Esophagus muscularis mucosa (tissue), 4 donors: ENCODE data around the gene DOC2A. TPM values are rescaled to one million over a fixed set of nuclear protein-coding genes. Genes with fewer than 3 reads are reported as not detected.
"Not testable (repeated sequence)": the region's sequence is repeated elsewhere in the genome, so short reads cannot be mapped to it uniquely, and the experiment has no call there.

Experiments used
- DNase-seq: peaks from one replicate; pipeline ENCODE4 v3.0.0-alpha.2; 2017; ENCODE audit errors: extremely low spot score
- H3K27ac ChIP-seq, 4 donors: fragments of 200-600 bp; sonication (generic); replicated peaks in 1 of 4; 1 replicate in 3 of 4; 2 replicates in 1 of 4; pipeline ENCODE4 v1.5.1; 2016 to 2019; ENCODE audit warnings: mild to moderate bottlenecking in 1 of 4
- H3K27me3 ChIP-seq, 4 donors: fragments of 200-600 bp; sonication (generic); one replicate each; pipeline versions ENCODE4 v1.5.1 to v1.6.0; 2016 to 2019
- H3K36me3 ChIP-seq, 4 donors: fragments of 200-600 bp; sonication (generic); one replicate each; pipeline ENCODE4 v1.5.1; 2016 to 2019
- H3K4me1 ChIP-seq, 4 donors: fragments of 200-600 bp; sonication (generic); one replicate each; pipeline ENCODE4 v1.5.1; 2016 to 2019
- H3K4me3 ChIP-seq, 4 donors: fragments of 200-600 bp; sonication (generic); 1 replicate in 2 of 4; 2 replicates in 2 of 4; pipeline ENCODE4 v1.5.1; 2016 to 2019; ENCODE audit warnings: mild to moderate bottlenecking in 4 of 4, moderate library complexity in 1 of 4
- H3K9me3 ChIP-seq, 4 donors: fragments of 200-600 bp; sonication (generic); 1 replicate in 3 of 4; 2 replicates in 1 of 4; pipeline ENCODE4 v1.5.1; 2016 to 2019
- CTCF ChIP-seq, 3 experiments: fragments of 200-600 bp in 2 of 3; fragments of 450-650 bp in 1 of 3; sonication (generic) in 2 of 3; IDR thresholded peaks; one replicate each; pipeline ENCODE4 v1.5.1; 2017 to 2019; ENCODE audit warnings: antibody characterized with exemption in 3 of 3, mild to moderate bottlenecking in 2 of 3, moderate library complexity in 1 of 3
- EP300 ChIP-seq: sonication (generic); formaldehyde crosslinking; IDR thresholded peaks from one replicate; pipeline ENCODE4 v1.6.1; 2017; ENCODE audit warnings: antibody characterized with exemption
- POLR2A ChIP-seq: fragments of 450-650 bp; IDR thresholded peaks from one replicate; pipeline ENCODE4 v1.6.1; 2017; ENCODE audit warnings: antibody characterized with exemption, moderate library complexity, mild to moderate bottlenecking, low read depth
- POLR2AphosphoS5 ChIP-seq, 2 donors: sonication (generic); formaldehyde crosslinking; IDR thresholded peaks; one replicate each; pipeline ENCODE4 v1.6.1; 2017; ENCODE audit warnings: antibody characterized with exemption in 2 of 2
- WGBS: methylation state at CpG from one replicate; pipeline ENCODE4 v1.1.5; 2018; 5-methylcytosine and 5-hydroxymethylcytosine counted together
- intact Hi-C: fragments of 100-400 bp; cut with DNase I; formaldehyde crosslinking; loops from one replicate; pipeline ENCODE4 v1.15.1; 2023
- total RNA-seq, 4 donors: library from RNA; depleted of rRNA; stranded (reverse); fragments of >200 nt; gene quantifications; one replicate each; pipeline versions ENCODE4 v1.1.0 to v1.2.1, GENCODE V29; 2016

Gene DOC2A
- total RNA-seq, 4 donors from 2014 or later: 0.50 to 0.83 TPM; not detected in 2

- H3K9me3 ChIP-seq: no peaks in the 10 kb centered on the region
- whole genome bisulfite sequencing: 81% methylated on average over 9 of the region's 11 CpGs
- peaks cover 6 to 14% (median 13%) of the 10 kb centered on the region in 4 donors for H3K4me1 ChIP-seq
- intact Hi-C loops: no loop called here
- peaks cover 0 to 38% (median 0%) of the 10 kb centered on the region in 4 donors for H3K27me3 ChIP-seq
- TF ChIP-seq POLR2AphosphoS5 (IDR thresholded peaks at IDR 0.05) (no peak), POLR2A (no peak), CTCF (IDR thresholded peaks at IDR 0.05) (no peak), EP300 (no peak)
- H3K27ac ChIP-seq: no peak overlapping the region
- H3K4me3 ChIP-seq: no peak overlapping the region
- no peaks in the 10 kb centered on the region for H3K36me3 ChIP-seq
- DNase-seq: no peak
Measured at GRCh38 chr16:30023586-30023985, 12.8 kb upstream of the DOC2A start.

- no peak for DNase-seq
- no peak within 1 kb of the TSS for H3K27ac ChIP-seq
- peaks cover 0 to 31% (median 0%) of the 10 kb centered on the region in 4 donors for H3K27me3 ChIP-seq
- TF ChIP-seq POLR2A (no peak), POLR2AphosphoS5 (IDR thresholded peaks at IDR 0.05) (no peak), EP300 (no peak), CTCF (IDR thresholded peaks at IDR 0.05) (no peak)
- H3K4me3 ChIP-seq: no peak within 1 kb of the TSS
- intact Hi-C loops: no loop called here
- H3K4me1 ChIP-seq: peaks cover 6 to 14% (median 13%) of the 10 kb centered on the region in 4 donors
- H3K9me3 ChIP-seq: no peaks in the 10 kb centered on the region
- no peaks in the 10 kb centered on the region for H3K36me3 ChIP-seq
- 83% methylated on average over 6 of the region's 6 CpGs for WGBS
Measured at GRCh38 chr16:30022887-30023286, 12.1 kb upstream of the DOC2A start, which contains the start of gene C16orf92. C16orf92 (plus strand) TSS chr16:30023198; CDS start chr16:30023341, 143 bp downstream.

GRCh38 chr16:30018731-30019158 lies 7.9 kb upstream of the DOC2A start:
- Histone ChIP-seq H3K27ac (no peak overlapping the region), H3K4me1 (peaks cover 6 to 14% (median 13%) of the 10 kb centered on the region in 4 donors), H3K4me3 (no peak overlapping the region), H3K9me3 (no peaks in the 10 kb centered on the region), H3K27me3 (no peaks in the 10 kb centered on the region), H3K36me3 (no peaks in the 10 kb centered on the region)
- TF ChIP-seq CTCF (IDR thresholded peaks at IDR 0.05) (no peak), POLR2A (no peak), EP300 (no peak), POLR2AphosphoS5 (IDR thresholded peaks at IDR 0.05) (no peak)
- 75% methylated on average over 4 of the region's 4 CpGs for WGBS
- intact Hi-C loops: no loop called here
- DNase-seq: no peak

- H3K27ac ChIP-seq, intact Hi-C loops, H3K4me3 ChIP-seq, H3K36me3 ChIP-seq, H3K27me3 ChIP-seq, H3K9me3 ChIP-seq, DNase-seq: not testable (repeated sequence)
- peaks cover 6 to 14% (median 13%) of the 10 kb centered on the region in 4 donors for H3K4me1 ChIP-seq
- 88% methylated on average over 4 of the region's 4 CpGs for WGBS
Measured at GRCh38 chr16:30017937-30018336, 7.1 kb upstream of the DOC2A start.

- DNase-seq: no peak
- 91% methylated on average over 2 of the region's 2 CpGs for WGBS
- peaks cover 0 to 7% (median 1%) of the 10 kb centered on the region in 4 donors for H3K27me3 ChIP-seq
- H3K36me3 ChIP-seq: no peaks in the 10 kb centered on the region
- no peak for TF ChIP-seq POLR2A
- peaks cover 6 to 14% (median 13%) of the 10 kb centered on the region in 4 donors for H3K4me1 ChIP-seq
- H3K27ac ChIP-seq: no peak overlapping the region
- no peak overlapping the region for H3K4me3 ChIP-seq
- intact Hi-C loops: no loop called here
- no peaks in the 10 kb centered on the region for H3K9me3 ChIP-seq
Measured at GRCh38 chr16:30017277-30017656, 6.4 kb upstream of the DOC2A start.
